GM12878 (cell line): ENCODE results near the gene WDR72. TPM values are rescaled to one million over a fixed set of nuclear protein-coding genes. Genes with fewer than 3 reads are reported as not detected.

ENCODE experiments used
- ATAC-seq: fragments of 200-7000 bp; cut with Tn5 transposase; 3 replicates; pipeline ENCODE4 v1.9.1; 2020; ENCODE audit warnings: mild to moderate bottlenecking, moderate library complexity
- BruUV-seq: library from RNA; stranded (reverse); fragments of 400-500 nt; replicated peaks from 2 replicates; lab custom pipeline; 2021; lab: Mats Ljungman, UMichigan
- CTCF ChIA-PET: fragments of 300-600 bp; sonication (Branson Sonifier 250); formaldehyde crosslinking; extraction: SDS; loops from one replicate; lab custom pipeline; 2021; ENCODE audit warnings: inconsistent platforms; lab: Yijun Ruan, JAX
- POLR2A ChIA-PET: fragments of 350-600 bp; formaldehyde crosslinking; extraction: SDS; loops from one replicate; lab custom pipeline; 2021; ENCODE audit warnings: inconsistent platforms; lab: Charles Lee
- RAD21 ChIA-PET: fragments of 300-600 bp; sonication (Branson Sonifier 250); formaldehyde crosslinking; loops from one replicate; lab custom pipeline; 2023; ENCODE audit warnings: antibody characterized with exemption; ENCODE audit not compliant: unreplicated experiment; lab: Charles Lee
- SMC1A ChIA-PET: fragments of 300-600 bp; sonication (Branson Sonifier 250); formaldehyde crosslinking; loops from one replicate; lab custom pipeline; 2023; ENCODE audit not compliant: unreplicated experiment, uncharacterized antibody; lab: Charles Lee
- DNase-seq: peaks from one replicate; pipeline ENCODE4 v3.0.0-alpha.2; 2011; ENCODE audit warnings: low read depth, low spot score
- FAIRE-seq: peaks from 3 replicates; lab custom pipeline; 2011; peaks lifted over from hg19 to GRCh38; lab: Jason Lieb, UNC
- H2AFZ ChIP-seq: 2 replicates; pipeline ENCODE4 v1.6.0; 2011; ENCODE audit warnings: low read depth, low read length, control low read depth; ENCODE audit not compliant: control insufficient read depth
- H3K27ac ChIP-seq: 2 replicates; pipeline ENCODE4 v1.5.1; 2011; ENCODE audit warnings: control low read depth; ENCODE audit not compliant: control insufficient read depth, insufficient read depth
- H3K27me3 ChIP-seq, 2 experiments: replicated peaks in 1 of 2; 2 replicates each; pipeline versions ENCODE4 v1.6.0 to v1.6.1; 2011; ENCODE audit warnings: low read length in 1 of 2; ENCODE audit not compliant: control insufficient read depth in 2 of 2, insufficient read depth in 2 of 2
- H3K36me3 ChIP-seq, 2 experiments: 2 replicates each; pipeline ENCODE4 v1.5.1; 2011; ENCODE audit warnings: low read length in 1 of 2; ENCODE audit not compliant: control insufficient read depth in 2 of 2, insufficient read depth in 2 of 2
- H3K4me1 ChIP-seq: 2 replicates; pipeline ENCODE4 v1.6.1; 2011; ENCODE audit warnings: mild to moderate bottlenecking, low read length, moderate library complexity, mixed read lengths; ENCODE audit not compliant: control insufficient read depth, insufficient read depth
- H3K4me2 ChIP-seq: 2 replicates; pipeline ENCODE4 v1.6.0; 2011; ENCODE audit warnings: control low read depth; ENCODE audit not compliant: control insufficient read depth, insufficient read depth
- H3K4me3 ChIP-seq: fragments of 200-600 bp; sonication (generic); 2 replicates; pipeline ENCODE4 v1.5.1; 2016
- H3K79me2 ChIP-seq: 2 replicates; pipeline ENCODE4 v1.6.0; 2011; ENCODE audit warnings: low read length; ENCODE audit not compliant: control insufficient read depth, insufficient read depth
- H3K9ac ChIP-seq: 2 replicates; pipeline ENCODE4 v1.8.0; 2011; ENCODE audit warnings: low read length, control low read depth, mixed read lengths; ENCODE audit not compliant: control insufficient read depth, insufficient read depth
- H3K9me3 ChIP-seq: replicated peaks from 3 replicates; pipeline ENCODE4 v1.5.1; 2011; ENCODE audit warnings: mild to moderate bottlenecking, low read length; ENCODE audit not compliant: control insufficient read depth, insufficient read depth
- H4K20me1 ChIP-seq: 2 replicates; pipeline ENCODE4 v1.6.0; 2011; ENCODE audit not compliant: control insufficient read depth, insufficient read depth
- ATF7 ChIP-seq: fragments of 450-650 bp; IDR thresholded peaks from 2 replicates; pipeline ENCODE4 v1.6.1; 2016; ENCODE audit warnings: low read depth, mild to moderate bottlenecking
- GABPA ChIP-seq: IDR thresholded peaks from 2 replicates; pipeline ENCODE4 v1.6.1; 2014; ENCODE audit warnings: antibody characterized with exemption, low read depth, mild to moderate bottlenecking, inconsistent platforms
- HDGF ChIP-seq: fragments of 450-650 bp; IDR thresholded peaks from 2 replicates; pipeline ENCODE4 v1.6.1; 2016; ENCODE audit warnings: antibody characterized with exemption
- POLR2A ChIP-seq: IDR thresholded peaks from 2 replicates; pipeline ENCODE4 v1.6.1; 2011; ENCODE audit warnings: low read depth, mild to moderate bottlenecking, low read length
- ZBTB4 ChIP-seq: fragments of 450-650 bp; formaldehyde crosslinking; IDR thresholded peaks from 2 replicates; pipeline ENCODE4 v1.4.0; 2022; ENCODE audit warnings: mild to moderate bottlenecking, moderate library complexity
- ZNF274 ChIP-seq: IDR thresholded peaks from one replicate; pipeline ENCODE4 v1.8.0; 2011; ENCODE audit not compliant: insufficient read length, insufficient read depth
- WGBS: methylation state at CpG from one replicate; pipeline ENCODE4 v1.1.6; 2016; ENCODE audit warnings: low lambda C conversion rate; ENCODE audit not compliant: insufficient replicate concordance, insufficient coverage; ENCODE audit errors: missing lambda C conversion rate; 5-methylcytosine and 5-hydroxymethylcytosine counted together
- in situ Hi-C: fragments of 300-500 bp; cut with MboI; formaldehyde crosslinking; loops from 9 replicates; pipeline ENCODE4 v1.14.3; 2018; ENCODE audit warnings: mixed read lengths
- intact Hi-C: fragments of 100-400 bp; cut with micrococcal nuclease; formaldehyde crosslinking; loops from one replicate; pipeline ENCODE4 v1.14.2; 2022; ENCODE audit not compliant: unreplicated experiment
- polyA plus RNA-seq, 11 experiments: library from polyadenylated mRNA; depleted of rRNA in 4 of 11; unstranded in 6 of 11; stranded (reverse) in 5 of 11; fragments of >200 nt; fragmentation: Nextera tagmentation in 4 of 11; fragmentation: Illumina TruSeq in 1 of 11; extraction: Ambion mirVana in 4 of 11; extraction: Trizol in 1 of 11; gene quantifications; 1 replicate in 1 of 11; 2 replicates in 10 of 11; pipeline versions ENCODE4 v1.2.1 to v1.2.3, GENCODE V29; 2011 to 2016; ENCODE audit warnings: inconsistent platforms in 2 of 11, missing spikeins in 2 of 11, low read depth in 1 of 11
- total RNA-seq, 4 experiments: library from RNA; depleted of rRNA in 3 of 4; stranded (reverse); fragments of >200 nt in 3 of 4; fragmentation: Illumina TruSeq in 1 of 4; extraction: Trizol in 1 of 4; gene quantifications; 2 replicates each; pipeline versions ENCODE4 v1.2.1 to v1.2.3, GENCODE V29; 2013 to 2021
- TF ChIP-seq, protein P1 (sequence below): fragments of 450-650 bp; IDR thresholded peaks from 2 replicates; pipeline ENCODE4 v1.6.1; 2017; ENCODE audit warnings: mild to moderate bottlenecking, moderate library complexity
- TF ChIP-seq, protein P2 (sequence below): IDR thresholded peaks from 2 replicates; pipeline ENCODE4 v1.6.1; 2012; ENCODE audit warnings: improper control_type of control experiment, low read depth, low read length; ENCODE audit not compliant: insufficient replicate concordance
- TF ChIP-seq, protein P3 (sequence below): IDR thresholded peaks from 2 replicates; pipeline ENCODE4 v1.6.1; 2012; ENCODE audit warnings: low read length, inconsistent platforms

Gene WDR72
- total and polyA plus RNA-seq, 10 of the 15 experiments (the other 5 are each of a cell fraction or from before 2014, with no cell fraction given), result 0.03 TPM; not detected in 9

GRCh38 chr15:53534105-53534839 is 225.2 kb downstream of the WDR72 start:
- FAIRE-seq, result no peak
- SMC1A ChIA-PET, result interaction anchor here (0.7 to 2.7 kb wide), 2 partner anchors 11 to 27 kb away, joined by 3 to 8 read pairs; no protein-coding TSS in a partner anchor
- no peak for TF ChIP-seq HDGF
- TF ChIP-seq ATF7, result no peak
- TF ChIP-seq POLR2A, result no peak
- no peak for TF ChIP-seq ZNF274
- TF ChIP-seq, protein P1, sequence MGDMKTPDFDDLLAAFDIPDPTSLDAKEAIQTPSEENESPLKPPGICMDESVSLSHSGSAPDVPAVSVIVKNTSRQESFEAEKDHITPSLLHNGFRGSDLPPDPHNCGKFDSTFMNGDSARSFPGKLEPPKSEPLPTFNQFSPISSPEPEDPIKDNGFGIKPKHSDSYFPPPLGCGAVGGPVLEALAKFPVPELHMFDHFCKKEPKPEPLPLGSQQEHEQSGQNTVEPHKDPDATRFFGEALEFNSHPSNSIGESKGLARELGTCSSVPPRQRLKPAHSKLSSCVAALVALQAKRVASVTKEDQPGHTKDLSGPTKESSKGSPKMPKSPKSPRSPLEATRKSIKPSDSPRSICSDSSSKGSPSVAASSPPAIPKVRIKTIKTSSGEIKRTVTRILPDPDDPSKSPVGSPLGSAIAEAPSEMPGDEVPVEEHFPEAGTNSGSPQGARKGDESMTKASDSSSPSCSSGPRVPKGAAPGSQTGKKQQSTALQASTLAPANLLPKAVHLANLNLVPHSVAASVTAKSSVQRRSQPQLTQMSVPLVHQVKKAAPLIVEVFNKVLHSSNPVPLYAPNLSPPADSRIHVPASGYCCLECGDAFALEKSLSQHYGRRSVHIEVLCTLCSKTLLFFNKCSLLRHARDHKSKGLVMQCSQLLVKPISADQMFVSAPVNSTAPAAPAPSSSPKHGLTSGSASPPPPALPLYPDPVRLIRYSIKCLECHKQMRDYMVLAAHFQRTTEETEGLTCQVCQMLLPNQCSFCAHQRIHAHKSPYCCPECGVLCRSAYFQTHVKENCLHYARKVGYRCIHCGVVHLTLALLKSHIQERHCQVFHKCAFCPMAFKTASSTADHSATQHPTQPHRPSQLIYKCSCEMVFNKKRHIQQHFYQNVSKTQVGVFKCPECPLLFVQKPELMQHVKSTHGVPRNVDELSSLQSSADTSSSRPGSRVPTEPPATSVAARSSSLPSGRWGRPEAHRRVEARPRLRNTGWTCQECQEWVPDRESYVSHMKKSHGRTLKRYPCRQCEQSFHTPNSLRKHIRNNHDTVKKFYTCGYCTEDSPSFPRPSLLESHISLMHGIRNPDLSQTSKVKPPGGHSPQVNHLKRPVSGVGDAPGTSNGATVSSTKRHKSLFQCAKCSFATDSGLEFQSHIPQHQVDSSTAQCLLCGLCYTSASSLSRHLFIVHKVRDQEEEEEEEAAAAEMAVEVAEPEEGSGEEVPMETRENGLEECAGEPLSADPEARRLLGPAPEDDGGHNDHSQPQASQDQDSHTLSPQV, result no peak
- no peak for TF ChIP-seq GABPA
- no peak for TF ChIP-seq ZBTB4 (CRISPR knock-in tag)
- TF ChIP-seq, protein P2, sequence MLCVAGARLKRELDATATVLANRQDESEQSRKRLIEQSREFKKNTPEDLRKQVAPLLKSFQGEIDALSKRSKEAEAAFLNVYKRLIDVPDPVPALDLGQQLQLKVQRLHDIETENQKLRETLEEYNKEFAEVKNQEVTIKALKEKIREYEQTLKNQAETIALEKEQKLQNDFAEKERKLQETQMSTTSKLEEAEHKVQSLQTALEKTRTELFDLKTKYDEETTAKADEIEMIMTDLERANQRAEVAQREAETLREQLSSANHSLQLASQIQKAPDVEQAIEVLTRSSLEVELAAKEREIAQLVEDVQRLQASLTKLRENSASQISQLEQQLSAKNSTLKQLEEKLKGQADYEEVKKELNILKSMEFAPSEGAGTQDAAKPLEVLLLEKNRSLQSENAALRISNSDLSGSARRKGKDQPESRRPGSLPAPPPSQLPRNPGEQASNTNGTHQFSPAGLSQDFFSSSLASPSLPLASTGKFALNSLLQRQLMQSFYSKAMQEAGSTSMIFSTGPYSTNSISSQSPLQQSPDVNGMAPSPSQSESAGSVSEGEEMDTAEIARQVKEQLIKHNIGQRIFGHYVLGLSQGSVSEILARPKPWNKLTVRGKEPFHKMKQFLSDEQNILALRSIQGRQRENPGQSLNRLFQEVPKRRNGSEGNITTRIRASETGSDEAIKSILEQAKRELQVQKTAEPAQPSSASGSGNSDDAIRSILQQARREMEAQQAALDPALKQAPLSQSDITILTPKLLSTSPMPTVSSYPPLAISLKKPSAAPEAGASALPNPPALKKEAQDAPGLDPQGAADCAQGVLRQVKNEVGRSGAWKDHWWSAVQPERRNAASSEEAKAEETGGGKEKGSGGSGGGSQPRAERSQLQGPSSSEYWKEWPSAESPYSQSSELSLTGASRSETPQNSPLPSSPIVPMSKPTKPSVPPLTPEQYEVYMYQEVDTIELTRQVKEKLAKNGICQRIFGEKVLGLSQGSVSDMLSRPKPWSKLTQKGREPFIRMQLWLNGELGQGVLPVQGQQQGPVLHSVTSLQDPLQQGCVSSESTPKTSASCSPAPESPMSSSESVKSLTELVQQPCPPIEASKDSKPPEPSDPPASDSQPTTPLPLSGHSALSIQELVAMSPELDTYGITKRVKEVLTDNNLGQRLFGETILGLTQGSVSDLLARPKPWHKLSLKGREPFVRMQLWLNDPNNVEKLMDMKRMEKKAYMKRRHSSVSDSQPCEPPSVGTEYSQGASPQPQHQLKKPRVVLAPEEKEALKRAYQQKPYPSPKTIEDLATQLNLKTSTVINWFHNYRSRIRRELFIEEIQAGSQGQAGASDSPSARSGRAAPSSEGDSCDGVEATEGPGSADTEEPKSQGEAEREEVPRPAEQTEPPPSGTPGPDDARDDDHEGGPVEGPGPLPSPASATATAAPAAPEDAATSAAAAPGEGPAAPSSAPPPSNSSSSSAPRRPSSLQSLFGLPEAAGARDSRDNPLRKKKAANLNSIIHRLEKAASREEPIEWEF, result no peak
- TF ChIP-seq, protein P3, sequence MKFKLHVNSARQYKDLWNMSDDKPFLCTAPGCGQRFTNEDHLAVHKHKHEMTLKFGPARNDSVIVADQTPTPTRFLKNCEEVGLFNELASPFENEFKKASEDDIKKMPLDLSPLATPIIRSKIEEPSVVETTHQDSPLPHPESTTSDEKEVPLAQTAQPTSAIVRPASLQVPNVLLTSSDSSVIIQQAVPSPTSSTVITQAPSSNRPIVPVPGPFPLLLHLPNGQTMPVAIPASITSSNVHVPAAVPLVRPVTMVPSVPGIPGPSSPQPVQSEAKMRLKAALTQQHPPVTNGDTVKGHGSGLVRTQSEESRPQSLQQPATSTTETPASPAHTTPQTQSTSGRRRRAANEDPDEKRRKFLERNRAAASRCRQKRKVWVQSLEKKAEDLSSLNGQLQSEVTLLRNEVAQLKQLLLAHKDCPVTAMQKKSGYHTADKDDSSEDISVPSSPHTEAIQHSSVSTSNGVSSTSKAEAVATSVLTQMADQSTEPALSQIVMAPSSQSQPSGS, result no peak

More at GRCh38 chr15:53534105-53534839, 225.2 kb downstream of the WDR72 start:
- Histone ChIP-seq H3K79me2 (no peaks in the 10 kb centered on the region), H3K4me3 (no peak overlapping the region), H3K36me3 (no peaks in the 10 kb centered on the region), H3K9me3 (no peaks in the 10 kb centered on the region), H3K27ac (no peak overlapping the region), H3K4me2 (no peak overlapping the region), H3K4me1 (no peaks in the 10 kb centered on the region), H2AFZ (no peak overlapping the region), H3K9ac (no peak overlapping the region), H3K27me3 (no peaks in the 10 kb centered on the region; a peak in 1 of 4 replicates), H4K20me1 (no peaks in the 10 kb centered on the region)
- intact Hi-C loops (no loop called here), in situ Hi-C loops (no loop called here)
- RAD21 ChIA-PET, result no interaction called here
- 50% methylated on average over 2 of the region's 2 CpGs for WGBS
- no TSS peak for BruUV-seq
- DNase-seq (no peak), ATAC-seq (no peak)
- POLR2A ChIA-PET, result no interaction called here
- CTCF ChIA-PET, result no interaction called here
